Activated CD8-positive, alpha-beta memory T cell treated with anti-CD3 and anti-CD28 coated beads, Interleukin-2, amount 50 U/mL, for 24 hours (primary cell): ENCODE results near the gene PLEKHN1.
"Not testable (repeated sequence)": the region's sequence is repeated elsewhere in the genome, so short reads cannot be mapped to it uniquely, and the experiment has no call there.

Experiments
- DNase-seq: peaks from one replicate; pipeline ENCODE4 v3.0.0-alpha.2; 2020; ENCODE audit errors: extremely low read depth

Gene PLEKHN1

GRCh38 chr1:974293-974640, 8.0 kb downstream of the PLEKHN1 start:
- DNase-seq = no peak

GRCh38 chr1:974687-975328, 8.5 kb downstream of the PLEKHN1 start:
- no peak for DNase-seq

- DNase-seq = no peak
Measured at GRCh38 chr1:975365-975764, 9.1 kb downstream of the PLEKHN1 start.

GRCh38 chr1:975896-976683, 9.8 kb downstream of the PLEKHN1 start:
- no peak for DNase-seq

- DNase-seq = not testable (repeated sequence)
Measured at GRCh38 chr1:976791-977190, 10.5 kb downstream of the PLEKHN1 start.

- no peak for DNase-seq
Measured at GRCh38 chr1:978069-978834, 12.0 kb downstream of the PLEKHN1 start.

- DNase-seq = no peak
Measured at GRCh38 chr1:978835-979743, 12.8 kb downstream of the PLEKHN1 start.

GRCh38 chr1:979744-980072, 13.4 kb downstream of the PLEKHN1 start:
- DNase-seq = no peak

GRCh38 chr1:980137-980571, 13.9 kb downstream of the PLEKHN1 start:
- no peak for DNase-seq

GRCh38 chr1:980602-981395, 14.5 kb downstream of the PLEKHN1 start:
- no peak for DNase-seq

- no peak for DNase-seq
Measured at GRCh38 chr1:981491-981954, 15.2 kb downstream of the PLEKHN1 start.

- DNase-seq = no peak
Measured at GRCh38 chr1:981955-982558, 15.8 kb downstream of the PLEKHN1 start, which contains the start of gene PERM1. Gene PERM1 (minus strand): TSS chr1:982093. CDS start chr1:981029, 1,064 bp downstream.

GRCh38 chr1:982765-983436, 16.6 kb downstream of the PLEKHN1 start:
- no peak for DNase-seq

GRCh38 chr1:983798-984475, 17.7 kb downstream of the PLEKHN1 start:
- DNase-seq = no peak

- DNase-seq = no peak
Measured at GRCh38 chr1:984476-984814, 18.2 kb downstream of the PLEKHN1 start.

- DNase-seq = no peak
Measured at GRCh38 chr1:985126-985525, 18.8 kb downstream of the PLEKHN1 start.

GRCh38 chr1:988061-988460, 21.8 kb downstream of the PLEKHN1 start:
- DNase-seq = not testable (repeated sequence)

- not testable (repeated sequence) for DNase-seq
Measured at GRCh38 chr1:991275-991674, 25.0 kb downstream of the PLEKHN1 start.

GRCh38 chr1:991895-992294, 25.6 kb downstream of the PLEKHN1 start:
- DNase-seq = no peak
